HepG2 (cell line): ENCODE results near the gene KCTD19. TPM values are rescaled to one million over a fixed set of nuclear protein-coding genes. Genes with fewer than 3 reads are reported as not detected.

Experiments
- ATAC-seq: fragments of 200-7000 bp; cut with Tn5 transposase; 3 replicates; pipeline ENCODE4 v1.9.1; 2020; ENCODE audit warnings: mild to moderate bottlenecking, moderate library complexity
- BruUV-seq: library from RNA; stranded (reverse); fragments of 400-500 nt; replicated peaks from 2 replicates; lab custom pipeline; 2021; lab: Mats Ljungman, UMichigan
- CTCF ChIA-PET: fragments of 300-600 bp; formaldehyde crosslinking; extraction: SDS; loops from one replicate; lab custom pipeline; 2021; ENCODE audit warnings: low total read pairs, inconsistent platforms, low intra/inter-chr PET ratio; lab: Yijun Ruan, JAX
- POLR2A ChIA-PET: fragments of 350-600 bp; sonication (Branson Sonifier 250); formaldehyde crosslinking; loops from one replicate; lab custom pipeline; 2020; ENCODE audit warnings: antibody characterized with exemption, inconsistent platforms; lab: Yijun Ruan, JAX
- DNase-seq: peaks from one replicate; pipeline ENCODE4 v3.0.0-alpha.2; 2015; ENCODE audit warnings: low spot score
- FAIRE-seq: peaks from 3 replicates; lab custom pipeline; 2011; peaks lifted over from hg19 to GRCh38; lab: Jason Lieb, UNC
- H2AFZ ChIP-seq: one replicate; pipeline ENCODE4 v1.6.1; 2011; ENCODE audit warnings: low read length, inconsistent platforms
- H3K27ac ChIP-seq: fragments of 300-600 bp; 3 replicates; pipeline ENCODE4 v1.8.0; 2011; ENCODE audit warnings: mixed run types, mild to moderate bottlenecking, mixed read lengths, low read length, inconsistent platforms; ENCODE audit not compliant: insufficient read depth; ENCODE audit errors: extremely low read length
- H3K27me3 ChIP-seq, 2 experiments: fragments of 200-600 bp in 1 of 2; 2 replicates in 1 of 2; 3 replicates in 1 of 2; pipeline versions ENCODE4 v1.6.0 to v1.8.0; 2011; ENCODE audit warnings: low read length in 2 of 2, mild to moderate bottlenecking in 2 of 2, moderate library complexity in 2 of 2, inconsistent platforms in 1 of 2; ENCODE audit not compliant: insufficient read depth in 2 of 2, control insufficient read depth in 1 of 2
- H3K36me3 ChIP-seq, 2 experiments: fragments of 200-600 bp in 1 of 2; replicated peaks in 1 of 2; 2 replicates in 1 of 2; 3 replicates in 1 of 2; pipeline versions ENCODE4 v1.5.1 to v1.8.0; 2011; ENCODE audit warnings: low read length in 2 of 2, inconsistent platforms in 1 of 2; ENCODE audit not compliant: insufficient read depth in 2 of 2, control insufficient read depth in 1 of 2
- H3K4me1 ChIP-seq: 2 replicates; pipeline ENCODE4 v1.5.1; 2012; ENCODE audit warnings: low read length, inconsistent platforms; ENCODE audit not compliant: insufficient read depth
- H3K4me2 ChIP-seq: 2 replicates; pipeline ENCODE4 v1.6.0; 2011; ENCODE audit warnings: low read depth, low read length, inconsistent platforms
- H3K4me3 ChIP-seq, 3 experiments: fragments of 200-600 bp in 1 of 3; sonication (generic), shearing (Covaris generic) in 1 of 3; replicated peaks in 1 of 3; 2 replicates each; pipeline ENCODE4 v1.5.1; 2011 to 2016; ENCODE audit warnings: low read length in 3 of 3, inconsistent platforms in 2 of 3, low read depth in 2 of 3, mild to moderate bottlenecking in 2 of 3, control low read depth in 1 of 3, mixed read lengths in 1 of 3; ENCODE audit not compliant: insufficient read depth in 1 of 3
- H3K79me2 ChIP-seq: one replicate; pipeline ENCODE4 v1.6.1; 2011; ENCODE audit warnings: low read length, inconsistent platforms; ENCODE audit not compliant: insufficient read depth
- H3K9ac ChIP-seq: 2 replicates; pipeline ENCODE4 v1.6.0; 2011; ENCODE audit warnings: mild to moderate bottlenecking, low read depth, low read length, inconsistent platforms; ENCODE audit not compliant: insufficient read depth
- H3K9me3 ChIP-seq: 2 replicates; pipeline ENCODE4 v1.5.1; 2012; ENCODE audit warnings: mild to moderate bottlenecking, low read length
- H4K20me1 ChIP-seq: 2 replicates; pipeline ENCODE4 v1.6.0; 2011; ENCODE audit warnings: inconsistent platforms, mild to moderate bottlenecking, low read length, moderate library complexity; ENCODE audit not compliant: insufficient read depth
- CREB1 ChIP-seq, 2 experiments: fragments of 450-650 bp in 1 of 2; IDR thresholded peaks; 2 replicates each; pipeline ENCODE4 v1.6.1; 2016 to 2017; ENCODE audit warnings: control low read depth in 1 of 2, mild to moderate bottlenecking in 1 of 2, missing compliant biosample characterization in 1 of 2, missing genetic modification characterization in 1 of 2
- GTF2F1 ChIP-seq: fragments of 150-350 bp; IDR thresholded peaks from 2 replicates; pipeline ENCODE4 v1.6.1; 2014; ENCODE audit warnings: low read length
- RELA ChIP-seq: sonication (generic); formaldehyde crosslinking; IDR thresholded peaks from 2 replicates; pipeline ENCODE4 v1.4.0; 2020; ENCODE audit warnings: missing genetic modification reagents
- TBX3 ChIP-seq: fragments of 450-650 bp; IDR thresholded peaks from 2 replicates; pipeline ENCODE4 v1.6.1; 2017; ENCODE audit warnings: antibody characterized with exemption, mild to moderate bottlenecking, inconsistent platforms, borderline replicate concordance
- ZNF773 ChIP-seq: sonication (generic); formaldehyde crosslinking; IDR thresholded peaks from 2 replicates; pipeline ENCODE4 v1.4.0; 2020; ENCODE audit warnings: missing genetic modification reagents, borderline replicate concordance
- ZNF776 ChIP-seq: sonication (generic); formaldehyde crosslinking; IDR thresholded peaks from 2 replicates; pipeline ENCODE4 v1.4.0; 2020; ENCODE audit warnings: mild to moderate bottlenecking, missing genetic modification reagents
- WGBS: methylation state at CpG from one replicate; pipeline ENCODE4 v1.1.6; 2017; ENCODE audit warnings: low lambda C conversion rate; 5-methylcytosine and 5-hydroxymethylcytosine counted together
- in situ Hi-C: cut with HindIII; loops from 2 replicates; pipeline ENCODE4 v1.10.0; 2017; ENCODE audit warnings: low pct_unique_long_range_greater_than_20kb; ENCODE audit not compliant: extremely low pct_ligation_motif_present
- intact Hi-C: fragments of 100-400 bp; cut with micrococcal nuclease; formaldehyde crosslinking; loops from one replicate; pipeline ENCODE4 v1.10.0; 2022; ENCODE audit not compliant: unreplicated experiment
- polyA plus RNA-seq, 8 experiments: library from polyadenylated mRNA; depleted of rRNA in 3 of 8; stranded (reverse) in 7 of 8; unstranded in 1 of 8; fragments of >200 nt; fragmentation: Illumina TruSeq in 4 of 8; extraction: Trizol in 4 of 8; gene quantifications; 2 replicates each; pipeline versions ENCODE4 v1.2.1 to v1.2.3, GENCODE V29; 2011 to 2016; ENCODE audit warnings: low read depth in 4 of 8, missing spikeins in 1 of 8, mixed read lengths in 1 of 8; ENCODE audit not compliant: insufficient read depth in 1 of 8
- total RNA-seq, 5 experiments: library from RNA; depleted of rRNA; stranded (reverse); fragments of >200 nt; fragmentation: Illumina TruSeq; extraction: Trizol; gene quantifications; 2 replicates each; pipeline ENCODE4 v1.2.3, GENCODE V29; 2016; ENCODE audit warnings: low read depth in 1 of 5
- TF ChIP-seq, protein P1 (sequence below): sonication (generic); formaldehyde crosslinking; conservative IDR thresholded peaks from 2 replicates; pipeline ENCODE4 v1.4.0; 2020; ENCODE audit warnings: missing genetic modification reagents
- TF ChIP-seq, protein P2 (sequence below): sonication (generic); formaldehyde crosslinking; IDR thresholded peaks from 2 replicates; pipeline ENCODE4 v1.5.0; 2020; ENCODE audit warnings: mild to moderate bottlenecking, missing genetic modification reagents, borderline replicate concordance
- TF ChIP-seq, protein P3 (sequence below): IDR thresholded peaks from 2 replicates; pipeline ENCODE4 v1.6.1; 2016; ENCODE audit warnings: control low read depth

The KCTD19 gene
- total and polyA plus RNA-seq, 2 of the 13 experiments (the other 11 are each of a cell fraction or from before 2014, with no cell fraction given): not detected

DNA sequence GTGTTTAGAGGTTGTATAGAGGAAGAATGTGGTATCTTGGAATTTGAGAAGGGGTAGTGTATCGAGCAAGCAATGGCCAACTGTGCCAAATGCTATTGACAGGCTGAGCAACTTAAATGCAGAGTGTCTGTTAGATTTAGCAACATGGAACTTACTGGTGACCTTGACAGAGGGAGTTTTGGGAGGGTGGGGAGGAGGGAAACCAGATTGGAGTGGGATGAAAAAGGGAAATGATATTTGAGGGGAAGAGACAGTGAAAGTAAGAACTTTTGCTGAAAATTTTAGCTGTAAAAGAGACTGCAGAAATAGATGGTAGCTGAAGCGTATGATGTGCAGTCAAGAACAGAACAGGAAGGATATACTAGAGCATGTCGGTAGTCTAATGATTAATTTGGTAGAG is 1.2 kb upstream of the KCTD19 start:
- FAIRE-seq (no peak), DNase-seq (no peak), ATAC-seq (no peak)
- intact Hi-C loops (loop anchor here (2.0 kb wide), 2 partner anchors 65 to 89 kb away; partner anchors contain the start of genes TPPP3 and ZDHHC1), in situ Hi-C loops (no loop called here)
- Histone ChIP-seq H3K27ac (no peak overlapping the region), H3K27me3 (peaks cover 0 to 3% of the 10 kb centered on the region in 2 experiments; a peak in 3 of 5 replicates), H3K4me3 (no peak overlapping the region), H3K36me3 (no peaks in the 10 kb centered on the region), H3K79me2 (no peaks in the 10 kb centered on the region), H3K9me3 (no peaks in the 10 kb centered on the region), H3K4me1 (peaks cover 23% of the 10 kb centered on the region), H3K9ac (no peak overlapping the region)
- ChIA-PET POLR2A (no interaction called here), CTCF (interaction anchor here (1.4 to 2.8 kb wide), 2 partner anchors 65 to 138 kb away, joined by 10 to 13 read pairs; partner anchors contain the start of gene TPPP3)
- TF ChIP-seq, protein P1, sequence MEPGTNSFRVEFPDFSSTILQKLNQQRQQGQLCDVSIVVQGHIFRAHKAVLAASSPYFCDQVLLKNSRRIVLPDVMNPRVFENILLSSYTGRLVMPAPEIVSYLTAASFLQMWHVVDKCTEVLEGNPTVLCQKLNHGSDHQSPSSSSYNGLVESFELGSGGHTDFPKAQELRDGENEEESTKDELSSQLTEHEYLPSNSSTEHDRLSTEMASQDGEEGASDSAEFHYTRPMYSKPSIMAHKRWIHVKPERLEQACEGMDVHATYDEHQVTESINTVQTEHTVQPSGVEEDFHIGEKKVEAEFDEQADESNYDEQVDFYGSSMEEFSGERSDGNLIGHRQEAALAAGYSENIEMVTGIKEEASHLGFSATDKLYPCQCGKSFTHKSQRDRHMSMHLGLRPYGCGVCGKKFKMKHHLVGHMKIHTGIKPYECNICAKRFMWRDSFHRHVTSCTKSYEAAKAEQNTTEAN (CRISPR knock-in tag): no peak
- TF ChIP-seq GTF2F1 (no peak), CREB1 (IDR thresholded peaks at IDR 0.05) (no peak), CREB1 (CRISPR knock-in tag; IDR thresholded peaks at IDR 0.05) (no peak), ZNF776 (CRISPR knock-in tag) (no peak), TBX3 (no peak), ZNF773 (CRISPR knock-in tag) (no peak), RELA (CRISPR knock-in tag) (no peak)
- TF ChIP-seq, protein P2, sequence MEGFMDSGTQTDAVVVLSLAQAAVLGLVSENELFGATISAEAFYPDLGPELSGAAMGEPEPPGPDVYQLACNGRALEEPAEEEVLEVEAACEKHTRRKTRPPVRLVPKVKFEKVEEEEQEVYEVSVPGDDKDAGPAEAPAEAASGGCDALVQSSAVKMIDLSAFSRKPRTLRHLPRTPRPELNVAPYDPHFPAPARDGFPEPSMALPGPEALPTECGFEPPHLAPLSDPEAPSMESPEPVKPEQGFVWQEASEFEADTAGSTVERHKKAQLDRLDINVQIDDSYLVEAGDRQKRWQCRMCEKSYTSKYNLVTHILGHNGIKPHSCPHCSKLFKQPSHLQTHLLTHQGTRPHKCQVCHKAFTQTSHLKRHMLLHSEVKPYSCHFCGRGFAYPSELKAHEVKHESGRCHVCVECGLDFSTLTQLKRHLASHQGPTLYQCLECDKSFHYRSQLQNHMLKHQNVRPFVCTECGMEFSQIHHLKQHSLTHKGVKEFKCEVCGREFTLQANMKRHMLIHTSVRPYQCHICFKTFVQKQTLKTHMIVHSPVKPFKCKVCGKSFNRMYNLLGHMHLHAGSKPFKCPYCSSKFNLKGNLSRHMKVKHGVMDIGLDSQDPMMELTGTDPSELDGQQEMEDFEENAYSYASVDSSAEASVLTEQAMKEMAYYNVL: no peak
- TF ChIP-seq, protein P3, sequence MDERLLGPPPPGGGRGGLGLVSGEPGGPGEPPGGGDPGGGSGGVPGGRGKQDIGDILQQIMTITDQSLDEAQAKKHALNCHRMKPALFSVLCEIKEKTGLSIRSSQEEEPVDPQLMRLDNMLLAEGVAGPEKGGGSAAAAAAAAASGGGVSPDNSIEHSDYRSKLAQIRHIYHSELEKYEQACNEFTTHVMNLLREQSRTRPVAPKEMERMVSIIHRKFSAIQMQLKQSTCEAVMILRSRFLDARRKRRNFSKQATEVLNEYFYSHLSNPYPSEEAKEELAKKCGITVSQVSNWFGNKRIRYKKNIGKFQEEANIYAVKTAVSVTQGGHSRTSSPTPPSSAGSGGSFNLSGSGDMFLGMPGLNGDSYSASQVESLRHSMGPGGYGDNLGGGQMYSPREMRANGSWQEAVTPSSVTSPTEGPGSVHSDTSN (CRISPR knock-in tag): no peak
- TF ChIP-seq, all 625 proteins: peak for 0
- 37% methylated on average over 3 of the region's 3 CpGs for whole genome bisulfite sequencing
- Histone ChIP-seq H4K20me1 (no peaks in the 10 kb centered on the region), H3K4me2 (no peak overlapping the region), H2AFZ (no peak overlapping the region)
- BruUV-seq: no TSS peak
